GM19455 (cell line): ENCODE measurements around the gene GTPBP1.

ENCODE experiments used
- ATAC-seq: cut with Tn5 transposase; IDR thresholded peaks from one replicate; pipeline ENCODE4 v1.9.1; 2021; ENCODE audit not compliant: unreplicated experiment

The GTPBP1 gene

DNA sequence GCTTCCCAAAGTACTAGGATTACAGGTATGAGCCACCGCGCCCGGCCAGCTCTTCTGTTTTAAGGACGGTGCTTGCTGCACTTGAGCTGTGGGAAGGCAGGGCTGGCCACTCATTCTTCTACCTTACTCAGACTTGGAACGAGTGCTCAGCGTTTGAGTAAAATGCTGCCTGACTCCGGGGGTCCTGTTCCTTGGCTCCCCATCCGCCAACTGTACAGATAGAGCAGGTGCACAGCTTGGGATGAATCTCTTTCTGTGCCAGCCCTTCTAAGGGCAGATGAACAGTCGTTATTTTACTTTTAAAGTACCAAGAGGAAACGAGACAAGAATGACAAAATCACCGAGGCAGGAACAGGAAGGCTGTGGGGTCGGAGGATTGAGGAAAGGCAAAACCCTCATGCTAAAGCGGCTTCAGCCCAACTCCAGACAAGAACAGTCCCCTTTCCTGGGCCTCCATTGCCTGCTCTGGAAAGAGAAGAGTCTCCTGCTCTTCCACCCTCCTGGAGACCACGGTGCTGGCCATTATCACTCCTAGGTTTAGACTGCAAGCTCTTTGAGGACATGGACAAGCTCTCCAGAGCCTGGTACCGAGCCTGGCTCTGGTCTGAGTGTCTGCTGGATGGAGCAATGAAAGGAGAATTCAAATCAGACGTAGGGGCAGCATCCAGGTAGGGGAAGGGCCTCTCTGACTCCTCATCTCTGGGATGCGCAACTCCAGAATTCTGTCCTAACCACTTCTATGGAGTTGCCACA, 51.1 kb downstream of the GTPBP1 start:
- ATAC-seq, result no peak

DNA sequence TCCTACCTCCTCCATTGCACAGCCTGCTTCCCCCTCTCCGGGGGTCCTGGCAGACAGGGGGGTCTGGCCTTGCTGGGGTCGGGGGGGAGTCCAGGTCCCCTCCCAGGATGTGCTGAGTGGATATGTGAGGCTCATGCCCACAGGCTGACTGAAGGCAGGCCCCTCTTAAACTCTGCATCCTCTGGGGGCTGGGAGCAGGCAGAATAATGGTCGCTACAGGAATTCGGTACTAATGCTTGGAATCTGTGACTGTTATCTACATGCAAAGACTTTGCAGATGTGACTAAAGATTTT, 51.7 kb downstream of the GTPBP1 start:
- ATAC-seq, result no peak

DNA sequence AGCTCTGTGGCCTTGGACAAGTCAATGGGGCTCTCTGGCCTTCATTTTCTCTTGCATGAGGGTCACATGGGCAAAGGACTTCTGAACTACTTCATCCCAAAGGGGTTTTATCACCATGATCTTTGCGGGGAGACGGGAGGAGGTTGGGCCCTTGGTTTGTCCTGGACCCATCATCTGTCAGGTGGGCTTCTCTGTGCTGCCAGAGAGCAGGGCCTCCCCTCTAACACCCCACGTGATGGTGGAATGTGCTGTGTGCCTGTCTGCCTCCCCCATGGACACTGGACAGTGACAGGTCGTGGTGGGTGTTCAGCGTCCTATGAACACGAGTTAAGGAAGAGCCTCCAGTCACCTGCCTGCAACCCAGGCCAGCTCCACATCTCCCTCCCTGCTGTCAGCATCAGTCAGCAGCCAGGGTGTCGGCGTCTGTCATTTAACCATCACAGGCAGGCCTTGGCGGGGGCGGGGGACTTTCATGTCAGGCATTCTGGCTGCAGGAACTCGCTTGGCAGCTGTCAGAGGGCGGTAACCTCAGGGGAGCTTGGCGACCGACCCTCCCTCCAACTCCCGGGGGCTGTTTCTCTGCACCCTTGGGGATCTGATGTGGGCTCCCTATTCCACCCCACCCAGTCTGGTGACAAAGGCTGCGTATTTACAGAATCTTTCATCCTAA, 52.7 kb downstream of the GTPBP1 start:
- ATAC-seq, result no peak

DNA sequence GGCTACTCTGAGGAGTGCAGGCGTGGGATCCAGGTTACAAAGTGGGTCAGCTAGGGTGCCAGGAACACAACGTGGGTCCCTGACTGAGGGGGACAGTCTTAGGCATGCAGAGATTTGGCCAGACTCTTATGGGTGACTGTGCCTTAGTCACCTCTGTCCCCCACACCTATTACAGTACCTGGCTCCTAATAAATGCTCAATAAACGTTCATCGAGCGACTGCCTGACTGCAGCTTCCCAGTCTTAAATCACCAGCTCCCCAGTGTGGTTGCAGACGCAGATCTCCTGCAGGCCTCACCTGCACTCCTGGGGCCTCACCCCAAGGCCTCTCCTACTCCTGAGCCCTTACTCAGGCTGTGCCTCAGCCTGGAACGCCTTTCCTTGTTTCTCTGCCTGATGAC, 53.3 kb downstream of the GTPBP1 start:
- no peak for ATAC-seq

DNA sequence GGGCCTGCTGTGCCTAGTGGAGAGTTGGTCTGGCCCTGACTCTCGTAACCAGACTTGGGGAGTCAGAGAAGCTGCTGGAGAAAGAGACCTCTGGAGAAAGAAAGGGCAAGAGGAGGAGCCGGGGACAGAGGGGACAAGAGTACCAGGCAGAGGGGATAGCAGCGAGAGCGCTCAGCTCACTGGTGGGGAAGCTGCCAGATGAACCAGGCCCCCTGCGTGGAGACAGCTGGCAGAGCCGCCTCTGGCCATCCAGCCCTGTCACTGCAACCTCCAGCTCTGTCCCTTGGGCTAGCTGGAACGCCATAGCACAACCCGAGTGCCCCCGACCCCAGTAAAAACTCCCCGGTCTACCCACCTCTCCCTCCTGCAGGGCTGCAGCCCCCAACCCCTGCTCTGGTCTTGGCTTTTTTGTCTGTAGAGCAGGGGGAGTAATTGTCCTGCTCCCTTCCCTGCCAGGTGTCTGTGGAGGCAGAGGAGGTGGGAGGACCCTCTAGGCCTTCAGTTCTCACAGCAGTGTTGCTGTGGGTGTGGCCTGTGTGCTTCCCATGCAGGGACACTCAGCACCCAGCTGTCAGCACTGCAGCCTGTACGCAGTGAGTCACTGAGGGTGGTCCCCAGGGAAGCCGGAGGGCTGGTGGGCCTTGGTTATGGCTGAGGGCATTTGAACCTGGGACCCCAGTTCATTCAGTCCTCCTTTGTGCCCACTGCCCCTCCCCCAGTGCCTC, 54.9 kb downstream of the GTPBP1 start:
- no peak for ATAC-seq

DNA sequence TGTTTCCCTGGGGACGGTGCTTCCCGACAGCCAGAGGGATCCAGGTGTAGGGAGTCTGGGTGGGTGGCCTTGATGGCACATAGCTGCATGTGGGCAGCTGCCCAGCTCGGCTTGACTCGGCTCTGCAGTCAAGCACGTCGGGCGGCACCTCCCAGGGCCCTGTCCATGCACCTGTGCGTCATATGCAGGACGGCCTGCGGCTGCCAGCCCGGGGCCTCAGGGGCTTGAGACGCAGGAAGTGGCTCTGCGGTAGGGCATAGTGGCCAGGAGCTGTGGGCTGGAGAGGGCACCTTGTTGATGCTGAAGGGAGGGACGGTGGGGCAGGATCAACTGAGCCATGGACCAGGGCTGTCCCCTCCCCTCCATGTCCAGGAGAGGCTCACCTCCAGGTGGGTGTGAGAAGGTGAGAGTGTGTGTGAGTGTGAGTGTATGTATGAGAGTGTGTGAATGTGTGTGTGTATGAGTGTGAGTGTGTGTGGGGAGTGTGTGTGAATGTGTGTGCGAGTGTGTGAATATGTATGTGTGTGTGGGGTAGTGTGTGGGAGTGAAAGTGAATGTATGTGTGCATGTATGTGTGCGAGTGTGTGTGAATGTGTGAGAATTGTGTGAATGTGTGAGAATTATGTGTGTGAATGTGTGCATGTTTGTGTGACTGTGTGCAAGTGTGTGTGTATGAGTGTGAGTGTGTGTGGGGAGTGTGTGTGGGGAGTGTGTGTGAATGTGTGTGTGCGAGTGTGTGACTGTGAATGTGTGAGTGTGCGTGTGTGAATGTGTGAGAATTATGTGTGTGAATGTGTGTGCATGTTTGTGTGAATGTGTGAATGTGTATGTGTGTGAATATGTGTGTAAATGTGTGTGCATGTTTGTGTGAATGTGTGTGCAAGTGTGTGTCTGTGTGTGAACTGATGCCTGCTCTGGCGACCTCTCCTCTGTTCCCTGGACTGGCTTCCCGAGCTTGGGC, 55.7 kb downstream of the GTPBP1 start:
- no peak for ATAC-seq

DNA sequence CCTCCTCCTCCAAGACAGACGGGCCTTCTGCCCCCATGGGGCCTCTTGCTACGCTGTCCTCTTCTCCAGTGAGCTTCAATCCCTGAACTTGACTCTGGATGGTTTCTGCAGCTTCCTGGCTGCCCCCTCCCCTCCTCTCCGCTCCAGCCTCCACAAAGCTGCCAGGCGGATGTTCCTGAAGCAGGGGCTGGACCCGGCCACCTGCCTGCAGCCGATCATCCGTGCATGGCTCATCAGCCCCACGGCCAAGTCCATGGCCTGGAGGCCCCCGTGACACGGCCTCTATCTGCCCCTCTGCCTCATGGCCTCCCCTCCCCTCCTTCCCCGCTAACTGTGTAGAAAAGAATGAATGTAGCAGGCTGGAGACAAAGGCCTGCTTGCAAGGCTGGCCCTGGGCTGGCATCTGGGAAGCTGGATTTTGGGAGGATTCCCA, 56.8 kb downstream of the GTPBP1 start:
- no peak for ATAC-seq

- no peak for ATAC-seq
Observed at GRCh38 chr22:38766076-38766777, 60.5 kb downstream of the GTPBP1 start.

DNA sequence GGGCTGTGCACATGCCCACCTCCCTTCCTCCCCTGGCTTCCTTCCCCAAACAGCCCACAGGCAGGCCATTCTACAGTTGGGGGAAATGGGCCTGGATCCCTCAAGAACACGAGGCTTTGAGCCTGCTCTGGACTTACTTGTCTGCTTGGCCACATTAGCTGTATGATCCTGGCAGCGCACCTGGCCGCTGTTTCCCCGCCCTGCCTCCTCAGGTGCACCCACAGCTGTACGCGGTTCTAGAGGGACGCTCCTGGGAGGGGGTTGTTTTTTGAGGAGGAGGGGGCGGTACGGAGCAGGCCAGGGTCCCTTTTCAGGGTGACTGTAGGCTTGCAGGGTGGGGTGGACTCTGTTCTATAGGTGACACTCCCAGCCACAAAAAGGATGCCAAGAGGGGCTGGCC, 61.6 kb downstream of the GTPBP1 start:
- no peak for ATAC-seq

GRCh38 chr22:38768036-38768435, 62.3 kb downstream of the GTPBP1 start:
- no peak for ATAC-seq

DNA sequence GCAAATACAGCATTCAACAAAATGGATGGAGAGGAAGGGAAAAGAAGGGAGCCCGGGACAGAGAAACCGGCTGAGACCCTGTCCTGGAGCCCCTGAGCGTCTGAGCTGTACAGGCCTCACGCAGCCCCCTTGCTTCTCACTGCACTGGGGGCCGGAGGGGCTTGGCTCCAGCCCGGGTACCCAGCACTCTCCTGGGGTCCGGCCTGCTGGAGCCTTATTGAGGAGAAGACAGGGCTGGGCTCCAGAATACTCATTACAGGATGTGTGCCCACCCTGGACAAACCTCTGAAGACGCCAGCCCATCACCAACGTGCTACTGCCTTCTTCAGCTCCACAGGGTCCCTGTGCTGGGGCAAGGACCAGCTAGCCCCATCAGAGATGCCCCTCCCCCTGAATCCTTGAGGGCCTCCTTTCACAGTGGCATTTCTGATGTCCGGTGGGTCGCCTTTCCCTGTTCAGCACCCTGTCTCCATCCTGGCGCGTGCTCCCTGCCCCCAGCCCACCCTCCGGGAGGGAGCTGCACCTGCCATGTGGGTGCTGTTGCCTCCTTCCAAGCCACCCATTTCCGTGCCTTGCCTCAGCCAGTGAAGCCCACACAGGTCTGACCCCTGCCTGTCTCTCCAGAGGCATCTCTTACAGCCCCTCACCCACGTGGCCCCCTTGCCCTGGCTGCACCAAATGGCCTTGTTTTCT, 64.7 kb downstream of the GTPBP1 start:
- no peak for ATAC-seq

DNA sequence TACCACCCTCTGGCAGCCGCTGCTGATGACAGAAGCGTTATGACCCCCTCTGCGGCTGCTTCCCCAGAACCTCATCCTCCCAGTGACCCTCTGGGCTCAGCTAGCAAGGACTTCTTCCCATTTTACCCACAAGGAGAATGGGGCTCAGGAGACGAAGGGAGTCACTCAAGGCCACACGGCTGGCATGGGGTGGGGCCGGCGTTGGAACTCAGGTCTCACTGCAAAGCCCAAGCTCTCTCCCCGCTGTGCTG, 66.8 kb downstream of the GTPBP1 start:
- no peak for ATAC-seq

GRCh38 chr22:38773363-38773946, 67.7 kb downstream of the GTPBP1 start:
- ATAC-seq, result no peak

- no peak for ATAC-seq
Observed at GRCh38 chr22:38774496-38775166, 68.9 kb downstream of the GTPBP1 start.

DNA sequence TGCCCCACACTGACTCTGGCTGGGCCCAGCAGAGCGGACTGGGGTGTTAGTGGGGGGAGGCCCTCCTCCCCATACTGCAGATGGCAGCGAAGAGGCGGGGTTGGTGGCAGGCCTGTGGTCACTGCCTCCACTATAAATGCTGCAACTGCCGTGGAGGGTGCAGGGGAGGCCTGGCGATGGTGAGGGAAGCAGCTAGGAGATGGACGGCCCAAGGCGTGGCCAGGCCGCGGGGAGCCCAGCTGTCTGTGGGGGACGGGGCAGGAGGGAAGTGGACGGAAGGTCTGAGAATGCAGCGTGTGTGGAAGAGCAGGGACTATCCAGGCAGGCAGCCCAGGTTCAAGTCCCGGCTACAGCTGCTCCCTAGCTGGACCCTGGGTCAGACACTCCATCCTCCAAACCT, 69.9 kb downstream of the GTPBP1 start:
- ATAC-seq, result no peak

- ATAC-seq, result no peak
Observed at GRCh38 chr22:38776086-38776485, 70.3 kb downstream of the GTPBP1 start.

GRCh38 chr22:38777087-38777671, 71.4 kb downstream of the GTPBP1 start:
- no peak for ATAC-seq

DNA sequence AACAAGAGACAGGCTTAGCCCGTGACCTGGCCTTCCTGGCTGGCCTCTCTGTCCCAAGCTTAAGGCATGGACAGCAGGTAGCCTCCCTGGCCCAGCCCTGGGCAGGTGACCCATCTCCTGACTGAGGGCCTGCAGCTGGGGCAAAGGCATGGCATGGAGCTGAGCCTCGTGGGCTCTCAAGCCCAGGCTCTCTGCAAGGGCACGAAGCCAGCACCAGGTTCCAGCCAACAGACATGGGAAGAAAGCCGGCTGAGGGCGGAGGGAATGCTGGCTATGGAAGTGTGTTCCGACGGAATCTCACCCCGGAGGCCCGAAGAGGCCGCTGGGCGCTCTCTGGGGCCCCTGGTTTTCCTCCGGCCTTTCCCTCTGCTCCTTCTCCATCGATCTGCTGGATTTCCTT, 75.3 kb downstream of the GTPBP1 start:
- no peak for ATAC-seq
